ENCODE measurements around the gene CHD6.

GRCh38 chr20:41355192-41355591 is 263.0 kb downstream of the CHD6 start:
- no peak for TF ChIP-seq EGR1 (IDR thresholded peaks at IDR 0.05; ENCODE audit: low read depth in 2 of 2)
- no peak for TF ChIP-seq CTCF (IDR thresholded peaks at IDR 0.05; ENCODE audit: low read depth, low read length, missing input control)
- no peak for TF ChIP-seq GABPA (IDR thresholded peaks at IDR 0.05 in 1 of 2, conservative IDR thresholded peaks at IDR 0.05 in 1 of 2)
- TF ChIP-seq REST (IDR thresholded peaks at IDR 0.05): no peak
- no peak for TF ChIP-seq TAF1 (conservative IDR thresholded peaks at IDR 0.05)
- no peak for TF ChIP-seq RAD21 (IDR thresholded peaks at IDR 0.05)

Data from liver (tissue), 3 donors.